K562 (cell line): ENCODE measurements around the gene MX1. TPM values are rescaled to one million over a fixed set of nuclear protein-coding genes. Genes with fewer than 3 reads are reported as not detected.

Source experiments
- ATAC-seq: fragments of 200-7000 bp; cut with Tn5 transposase; 3 replicates; pipeline ENCODE4 v1.9.1; 2020; ENCODE audit warnings: moderate library complexity
- BruUV-seq: library from RNA; stranded (reverse); fragments of 400-500 nt; replicated peaks from 2 replicates; lab custom pipeline; 2021; lab: Mats Ljungman, UMichigan
- CTCF ChIA-PET: fragments of 300-600 bp; formaldehyde crosslinking; extraction: SDS; loops from one replicate; lab custom pipeline; 2021; ENCODE audit warnings: low intra/inter-chr PET ratio; lab: Yijun Ruan, JAX
- POLR2A ChIA-PET: fragments of 300-600, 350-650 bp; sonication (Branson Sonifier 250); formaldehyde crosslinking; extraction: SDS; loops from one replicate; lab custom pipeline; 2021; ENCODE audit warnings: antibody characterized with exemption, inconsistent platforms; lab: Yijun Ruan, JAX
- DNase-seq, 4 experiments: peaks; one replicate each; pipeline versions ENCODE4 v3.0.0 to v3.0.0-alpha.2; 2011 to 2018; ENCODE audit warnings: low spot score in 3 of 4, mixed read lengths in 3 of 4; ENCODE audit errors: extremely low read depth in 1 of 4
- FAIRE-seq: peaks from 2 replicates; lab custom pipeline; 2011; peaks lifted over from hg19 to GRCh38; lab: Jason Lieb, UNC
- H2AFZ ChIP-seq: 2 replicates; pipeline ENCODE4 v1.6.0; 2011; ENCODE audit warnings: low read depth, low read length, control low read depth, inconsistent platforms
- H3K27ac ChIP-seq: fragments of 200-600 bp; 3 replicates; pipeline ENCODE4 v1.8.0; 2011; ENCODE audit warnings: low read depth, mild to moderate bottlenecking, control low read depth, inconsistent platforms, low read length, moderate library complexity, mixed read lengths; ENCODE audit errors: extremely low read depth
- H3K27me3 ChIP-seq, 2 experiments: fragments of 300-600 bp in 1 of 2; 2 replicates in 1 of 2; 3 replicates in 1 of 2; pipeline versions ENCODE4 v1.6.0 to v1.8.0; 2011; ENCODE audit warnings: inconsistent platforms in 2 of 2, low read length in 2 of 2, mild to moderate bottlenecking in 1 of 2, mixed read lengths in 1 of 2, moderate library complexity in 1 of 2; ENCODE audit not compliant: control insufficient read depth in 2 of 2, insufficient read depth in 2 of 2
- H3K36me3 ChIP-seq: fragments of 300-600 bp; 3 replicates; pipeline ENCODE4 v1.8.0; 2011; ENCODE audit warnings: mild to moderate bottlenecking, low read length, inconsistent platforms; ENCODE audit not compliant: control insufficient read depth, insufficient read depth
- H3K4me1 ChIP-seq, 2 experiments: fragments of 200-600 bp in 1 of 2; replicated peaks in 1 of 2; 2 replicates in 1 of 2; 3 replicates in 1 of 2; pipeline versions ENCODE4 v1.5.1 to v1.8.0; 2011; ENCODE audit warnings: inconsistent platforms in 2 of 2, low read length in 2 of 2, mild to moderate bottlenecking in 1 of 2, mixed read lengths in 1 of 2, moderate library complexity in 1 of 2; ENCODE audit not compliant: control insufficient read depth in 2 of 2, insufficient read depth in 2 of 2
- H3K4me2 ChIP-seq: 2 replicates; pipeline ENCODE4 v1.6.1; 2011; ENCODE audit warnings: low read length, control low read depth, inconsistent platforms, mixed read lengths; ENCODE audit not compliant: insufficient read depth
- H3K4me3 ChIP-seq: fragments of 200-600 bp; sonication (generic), shearing (Covaris generic); 2 replicates; pipeline ENCODE4 v1.5.1; 2016; ENCODE audit warnings: control low read depth, inconsistent platforms
- H3K79me2 ChIP-seq: fragments of 200-600 bp; 3 replicates; pipeline ENCODE4 v1.8.0; 2011; ENCODE audit warnings: low read length, inconsistent platforms; ENCODE audit not compliant: control insufficient read depth, insufficient read depth
- H3K9ac ChIP-seq, 2 experiments: 2 replicates each; pipeline versions ENCODE4 v1.6.0 to v1.6.1; 2011; ENCODE audit warnings: low read depth in 2 of 2, low read length in 2 of 2, control low read depth in 1 of 2, inconsistent platforms in 1 of 2, mild to moderate bottlenecking in 1 of 2, mixed read lengths in 1 of 2; ENCODE audit not compliant: insufficient read depth in 1 of 2
- H3K9me1 ChIP-seq: one replicate; pipeline ENCODE4 v1.6.0; 2011; ENCODE audit warnings: inconsistent platforms, mild to moderate bottlenecking, low read length, moderate library complexity; ENCODE audit not compliant: control insufficient read depth, insufficient read depth
- H3K9me3 ChIP-seq: replicated peaks from 2 replicates; pipeline ENCODE4 v1.5.1; 2011; ENCODE audit warnings: low read depth, low read length, inconsistent platforms; ENCODE audit not compliant: control insufficient read depth, insufficient read depth
- H4K20me1 ChIP-seq: replicated peaks from 2 replicates; pipeline ENCODE4 v1.6.1; 2011; ENCODE audit warnings: low read length, inconsistent platforms, mixed read lengths; ENCODE audit not compliant: control insufficient read depth, insufficient read depth
- ARHGAP35 ChIP-seq: fragments of 450-650 bp; IDR thresholded peaks from 2 replicates; pipeline ENCODE4 v1.6.1; 2018; ENCODE audit not compliant: partially characterized antibody
- CEBPB ChIP-seq: fragments of 450-650 bp; IDR thresholded peaks from 2 replicates; pipeline ENCODE4 v1.6.1; 2016; ENCODE audit warnings: missing genetic modification characterization, missing compliant biosample characterization
- MAFF ChIP-seq: IDR thresholded peaks from 2 replicates; pipeline ENCODE4 v1.6.1; 2012; ENCODE audit warnings: low read length, improper control_type of control experiment
- NFE2 ChIP-seq: IDR thresholded peaks from 2 replicates; pipeline ENCODE4 v1.6.1; 2014; ENCODE audit warnings: antibody characterized with exemption, low read depth
- RB1 ChIP-seq: fragments of 450-650 bp; IDR thresholded peaks from 2 replicates; pipeline ENCODE4 v1.6.1; 2017; ENCODE audit warnings: low read depth, mild to moderate bottlenecking
- ZNF695 ChIP-seq: fragments of 450-650 bp; formaldehyde crosslinking; IDR thresholded peaks from 2 replicates; pipeline ENCODE4 v1.4.0; 2020; ENCODE audit warnings: mild to moderate bottlenecking, moderate library complexity
- WGBS: fragments of 100-300 bp; shearing (Covaris generic); methylation state at CpG from one replicate; pipeline ENCODE4 v1.1.6; 2016; ENCODE audit warnings: low coverage, mixed read lengths; ENCODE audit not compliant: insufficient coverage; ENCODE audit errors: missing lambda C conversion rate; 5-methylcytosine and 5-hydroxymethylcytosine counted together
- in situ Hi-C: fragments of 300-500 bp; cut with MboI; formaldehyde crosslinking; loops from 4 replicates; pipeline ENCODE4 v1.15.0; 2018; ENCODE audit warnings: inconsistent platforms, mixed read lengths
- intact Hi-C: fragments of 100-400 bp; cut with micrococcal nuclease; formaldehyde crosslinking; loops from 2 replicates; pipeline ENCODE4 v1.14.2; 2022
- polyA plus RNA-seq, 8 experiments: library from polyadenylated mRNA; depleted of rRNA in 4 of 8; stranded (reverse) in 5 of 8; unstranded in 3 of 8; fragments of >200 nt; fragmentation: Nextera tagmentation in 2 of 8; fragmentation: Illumina TruSeq in 1 of 8; extraction: Ambion mirVana in 2 of 8; extraction: Trizol in 1 of 8; gene quantifications; 2 replicates each; pipeline versions ENCODE4 v1.2.1 to v1.2.3, GENCODE V29; 2011 to 2014; ENCODE audit warnings: inconsistent platforms in 1 of 8, missing spikeins in 1 of 8
- total RNA-seq, 7 experiments: library from RNA; depleted of rRNA in 6 of 7; stranded (reverse); fragments of >200 nt in 6 of 7; fragmentation: Illumina TruSeq in 2 of 7; extraction: Trizol in 2 of 7; gene quantifications; 2 replicates each; pipeline versions ENCODE4 v1.2.1 to v1.2.3, GENCODE V29; 2011 to 2021; ENCODE audit warnings: low replicate concordance in 1 of 7
- TF ChIP-seq, protein P1 (sequence below): fragments of 250-450 bp; sonication (Bioruptor Pico); IDR thresholded peaks from 2 replicates; pipeline ENCODE4 v1.5.0; 2020; ENCODE audit warnings: mild to moderate bottlenecking, borderline replicate concordance
- TF ChIP-seq, protein P2 (sequence below): sonication (generic); formaldehyde crosslinking; IDR thresholded peaks from 2 replicates; pipeline ENCODE4 v1.8.1; 2022; ENCODE audit warnings: missing genetic modification reagents

MX1 gene
- total and polyA plus RNA-seq, 9 of the 15 experiments (the other 6 are each of a cell fraction or from before 2014, with no cell fraction given): 0.07 to 0.51 (median 0.21) TPM; not detected in 5

- no peak for TF ChIP-seq CEBPB
- TF ChIP-seq, all 486 proteins: peak for 0
- Histone ChIP-seq H3K4me2 (no peak overlapping the region), H3K9me3 (no peaks in the 10 kb centered on the region), H3K27ac (no peak overlapping the region), H3K36me3 (no peaks in the 10 kb centered on the region), H3K4me1 (no peaks in the 10 kb centered on the region), H2AFZ (no peak overlapping the region), H3K9ac (no peak overlapping the region), H3K4me3 (no peak overlapping the region), H4K20me1 (no peaks in the 10 kb centered on the region), H3K9me1 (no peaks in the 10 kb centered on the region), H3K79me2 (no peaks in the 10 kb centered on the region), H3K27me3 (peaks cover 21 to 35% of the 10 kb centered on the region in 2 experiments; a peak in 4 of 5 replicates)
- in situ Hi-C loops: no loop called here
- no TSS peak for BruUV-seq
- WGBS: 3% methylated on average over 8 of the region's 8 CpGs
- FAIRE-seq (peak; percentile 35), ATAC-seq (no peak), DNase-seq (no peak)
- ChIA-PET POLR2A (interaction anchor here (1.1 kb wide), 1 partner anchor 12 kb away, joined by 3 read pairs; no protein-coding TSS in a partner anchor), CTCF (no interaction called here)
- intact Hi-C loops: no loop called here
These were observed 55.2 kb downstream of the MX1 start for GRCh38 chr21:41481191-41481590.

- ATAC-seq: no peak
- H3K9ac ChIP-seq: no peak overlapping the region
- in situ Hi-C loops (no loop called here), intact Hi-C loops (no loop called here)
- TF ChIP-seq, protein P1, sequence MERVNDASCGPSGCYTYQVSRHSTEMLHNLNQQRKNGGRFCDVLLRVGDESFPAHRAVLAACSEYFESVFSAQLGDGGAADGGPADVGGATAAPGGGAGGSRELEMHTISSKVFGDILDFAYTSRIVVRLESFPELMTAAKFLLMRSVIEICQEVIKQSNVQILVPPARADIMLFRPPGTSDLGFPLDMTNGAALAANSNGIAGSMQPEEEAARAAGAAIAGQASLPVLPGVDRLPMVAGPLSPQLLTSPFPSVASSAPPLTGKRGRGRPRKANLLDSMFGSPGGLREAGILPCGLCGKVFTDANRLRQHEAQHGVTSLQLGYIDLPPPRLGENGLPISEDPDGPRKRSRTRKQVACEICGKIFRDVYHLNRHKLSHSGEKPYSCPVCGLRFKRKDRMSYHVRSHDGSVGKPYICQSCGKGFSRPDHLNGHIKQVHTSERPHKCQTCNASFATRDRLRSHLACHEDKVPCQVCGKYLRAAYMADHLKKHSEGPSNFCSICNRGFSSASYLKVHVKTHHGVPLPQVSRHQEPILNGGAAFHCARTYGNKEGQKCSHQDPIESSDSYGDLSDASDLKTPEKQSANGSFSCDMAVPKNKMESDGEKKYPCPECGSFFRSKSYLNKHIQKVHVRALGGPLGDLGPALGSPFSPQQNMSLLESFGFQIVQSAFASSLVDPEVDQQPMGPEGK: no peak
- TF ChIP-seq, protein P2, sequence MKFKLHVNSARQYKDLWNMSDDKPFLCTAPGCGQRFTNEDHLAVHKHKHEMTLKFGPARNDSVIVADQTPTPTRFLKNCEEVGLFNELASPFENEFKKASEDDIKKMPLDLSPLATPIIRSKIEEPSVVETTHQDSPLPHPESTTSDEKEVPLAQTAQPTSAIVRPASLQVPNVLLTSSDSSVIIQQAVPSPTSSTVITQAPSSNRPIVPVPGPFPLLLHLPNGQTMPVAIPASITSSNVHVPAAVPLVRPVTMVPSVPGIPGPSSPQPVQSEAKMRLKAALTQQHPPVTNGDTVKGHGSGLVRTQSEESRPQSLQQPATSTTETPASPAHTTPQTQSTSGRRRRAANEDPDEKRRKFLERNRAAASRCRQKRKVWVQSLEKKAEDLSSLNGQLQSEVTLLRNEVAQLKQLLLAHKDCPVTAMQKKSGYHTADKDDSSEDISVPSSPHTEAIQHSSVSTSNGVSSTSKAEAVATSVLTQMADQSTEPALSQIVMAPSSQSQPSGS (CRISPR knock-in tag): no peak
- TF ChIP-seq ZNF695 (CRISPR knock-in tag): no peak
- no peak for TF ChIP-seq NFE2
- TF ChIP-seq ARHGAP35: no peak
- no peak for TF ChIP-seq RB1
- no peak for TF ChIP-seq MAFF
- peaks cover 21 to 33% of the 10 kb centered on the region in 2 experiments; a peak in 3 of 5 replicates for H3K27me3 ChIP-seq
- no peak overlapping the region for H3K4me3 ChIP-seq
- no peak for DNase-seq
- no peaks in the 10 kb centered on the region for H3K9me1 ChIP-seq
- no peaks in the 10 kb centered on the region for H4K20me1 ChIP-seq
- H3K27ac ChIP-seq: no peak overlapping the region
- ChIA-PET CTCF (no interaction called here), POLR2A (no interaction called here)
- H3K4me2 ChIP-seq: no peak overlapping the region
- 1% methylated on average over 6 of the region's 6 CpGs for WGBS
- H3K4me1 ChIP-seq: no peaks in the 10 kb centered on the region
- no peaks in the 10 kb centered on the region for H3K9me3 ChIP-seq
- H3K79me2 ChIP-seq: no peaks in the 10 kb centered on the region
- no peak overlapping the region for H2AFZ ChIP-seq
- no peak for FAIRE-seq
- H3K36me3 ChIP-seq: no peaks in the 10 kb centered on the region
- no TSS peak for BruUV-seq
These were observed 56.3 kb downstream of the MX1 start for GRCh38 chr21:41482301-41482700.
